GM21447 (cell line): ENCODE data around the gene KLHDC4.
"Not testable (repeated sequence)": the region's sequence is repeated elsewhere in the genome, so short reads cannot be mapped to it uniquely, and the experiment has no call there.

Source experiments
- ATAC-seq: cut with Tn5 transposase; IDR thresholded peaks from one replicate; pipeline ENCODE4 v1.9.1; 2021; ENCODE audit not compliant: unreplicated experiment

KLHDC4 gene

DNA sequence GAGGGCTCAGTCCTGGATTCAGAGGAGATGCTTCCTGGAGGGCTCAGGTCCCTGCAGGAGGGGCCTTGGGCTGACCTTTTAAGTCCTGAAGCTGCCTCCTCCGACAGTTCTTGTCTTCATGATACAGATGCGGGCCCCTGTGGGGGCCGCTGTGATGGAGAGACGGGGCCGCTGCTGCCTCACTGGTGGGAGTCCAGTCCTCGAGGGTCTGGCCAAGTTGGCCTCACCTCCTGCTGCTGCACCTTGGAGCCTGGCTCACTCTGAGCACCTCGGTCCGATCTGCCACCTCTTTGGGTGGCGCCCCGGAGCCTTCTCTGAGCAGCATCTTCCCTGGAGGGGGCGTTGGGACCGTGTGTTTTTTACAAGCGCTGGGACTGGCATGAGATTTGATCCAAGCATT is 79.1 kb downstream of the KLHDC4 start:
- ATAC-seq: no peak

DNA sequence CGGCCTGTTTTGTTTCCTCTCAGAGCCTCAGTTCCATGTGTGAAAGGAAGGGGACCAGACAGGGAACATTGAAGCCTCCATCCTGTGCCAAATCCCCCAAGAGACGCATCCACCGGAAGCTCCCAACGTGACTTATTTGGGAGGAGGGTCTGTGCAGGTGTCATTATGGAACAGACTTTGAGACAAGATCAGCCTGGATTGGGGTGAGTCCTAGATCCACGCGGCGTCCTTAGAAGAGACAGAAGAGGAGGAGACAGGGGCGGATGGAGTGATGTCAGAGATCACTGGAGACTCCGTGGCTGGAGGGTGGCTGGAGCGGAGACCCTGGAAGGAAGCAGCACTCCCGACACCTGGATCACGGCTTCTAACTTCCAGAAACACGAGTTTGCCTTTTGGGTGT is 80.0 kb downstream of the KLHDC4 start:
- ATAC-seq: no peak

DNA sequence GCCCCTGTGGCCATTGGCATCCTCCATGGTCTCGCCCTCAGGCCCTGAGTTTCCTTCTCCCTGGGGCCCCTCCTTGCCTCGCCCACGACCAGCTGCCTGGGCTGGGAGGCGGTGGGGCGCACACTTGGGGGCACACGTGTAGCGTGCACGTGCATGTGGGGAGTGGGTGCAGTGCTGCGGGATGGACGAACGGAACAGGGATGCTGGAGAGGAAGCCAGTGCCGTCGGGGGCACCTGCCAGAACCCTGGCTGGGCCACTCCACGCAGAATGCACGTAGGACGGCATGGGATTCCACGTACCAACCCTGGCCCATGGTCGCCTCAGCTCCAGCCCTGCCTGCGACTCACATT is 80.4 kb downstream of the KLHDC4 start:
- ATAC-seq: no peak

DNA sequence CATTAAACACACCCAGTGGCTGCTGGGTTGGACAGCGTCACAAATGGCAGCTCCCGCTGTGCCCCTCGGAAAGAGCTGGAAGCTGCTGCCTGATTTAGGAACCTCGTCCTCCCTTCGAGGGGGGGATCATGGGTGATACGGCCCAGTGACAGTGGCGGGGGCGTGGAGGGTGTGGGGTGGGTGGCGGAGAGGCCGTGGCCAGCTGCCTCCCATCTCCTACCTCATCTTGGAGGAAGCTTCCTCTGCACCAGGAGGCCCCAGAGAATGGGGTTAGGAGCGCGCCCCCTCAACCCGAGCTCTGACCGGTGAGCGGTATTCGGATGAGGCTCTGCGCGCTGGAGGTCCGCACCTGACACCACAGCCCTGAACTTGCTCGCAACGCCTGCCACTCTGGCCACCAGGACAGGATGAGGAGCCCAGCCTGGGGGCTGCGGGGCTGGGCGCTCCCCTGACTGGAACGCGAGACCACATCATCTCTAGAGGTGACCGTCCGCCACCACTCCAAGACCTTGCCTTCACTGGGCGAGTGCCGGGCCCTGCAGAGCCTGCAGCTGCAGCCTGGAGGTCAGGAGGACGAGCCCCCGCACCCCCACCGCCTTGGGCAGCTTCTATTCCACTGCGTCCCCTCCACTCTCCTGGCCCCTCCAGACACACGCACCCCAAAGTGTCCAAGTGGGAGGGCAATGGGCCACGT is 80.9 kb downstream of the KLHDC4 start:
- ATAC-seq: no peak

DNA sequence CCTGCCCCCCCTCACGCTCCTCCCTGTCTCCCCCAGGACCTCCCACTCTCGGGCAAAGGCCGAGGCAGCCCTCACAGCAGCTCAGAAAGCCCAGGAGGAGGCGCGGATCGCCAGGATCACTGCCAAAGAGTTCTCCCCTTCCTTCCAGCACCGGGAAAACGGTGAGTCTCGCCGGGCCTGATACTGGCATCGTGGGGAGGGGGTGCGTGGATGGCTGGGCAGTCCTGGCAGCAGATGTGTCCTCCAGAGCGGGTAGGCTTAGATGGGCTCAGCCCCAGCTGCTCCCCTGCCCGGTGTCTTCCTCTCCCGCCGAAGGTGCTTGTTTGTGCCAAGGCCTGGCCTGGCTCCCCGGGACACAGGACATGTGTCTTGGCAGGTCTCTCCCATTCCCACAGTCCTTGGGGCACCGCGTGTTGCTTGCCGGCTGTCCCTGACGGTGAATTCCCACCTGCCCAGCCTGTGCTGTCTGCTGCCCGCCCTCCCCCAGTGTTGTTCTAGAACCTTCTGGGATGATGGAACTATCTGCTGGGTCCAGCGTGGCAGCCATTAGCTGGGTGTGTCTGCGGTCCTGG is 81.6 kb downstream of the KLHDC4 start:
- ATAC-seq: no peak

DNA sequence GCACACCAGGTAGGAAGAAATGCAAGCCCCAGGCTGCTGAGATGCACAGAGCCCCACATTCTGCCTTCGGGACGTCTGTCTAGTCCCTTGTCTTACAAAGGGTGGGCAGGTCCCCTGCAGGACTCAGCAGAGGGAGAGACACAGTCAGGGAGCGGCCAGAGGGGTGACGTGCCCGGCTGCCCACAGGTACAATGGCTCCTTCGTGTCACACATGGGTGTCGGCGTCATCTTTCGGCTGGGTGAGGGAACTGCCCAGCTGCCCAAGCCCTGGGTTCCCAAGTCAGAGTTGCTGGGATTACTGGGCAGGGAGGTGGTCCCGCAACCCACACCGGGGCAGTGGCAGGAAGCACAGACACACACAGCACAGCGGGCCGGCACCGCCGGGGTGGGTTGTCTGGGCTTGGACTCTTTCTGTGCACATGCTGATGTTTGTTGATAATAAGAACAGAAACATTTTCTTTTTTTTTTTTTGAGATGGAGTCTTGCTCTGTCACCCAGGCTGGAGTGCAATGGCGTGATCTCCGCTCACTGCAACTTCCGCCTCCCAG is 82.9 kb downstream of the KLHDC4 start:
- ATAC-seq: no peak

DNA sequence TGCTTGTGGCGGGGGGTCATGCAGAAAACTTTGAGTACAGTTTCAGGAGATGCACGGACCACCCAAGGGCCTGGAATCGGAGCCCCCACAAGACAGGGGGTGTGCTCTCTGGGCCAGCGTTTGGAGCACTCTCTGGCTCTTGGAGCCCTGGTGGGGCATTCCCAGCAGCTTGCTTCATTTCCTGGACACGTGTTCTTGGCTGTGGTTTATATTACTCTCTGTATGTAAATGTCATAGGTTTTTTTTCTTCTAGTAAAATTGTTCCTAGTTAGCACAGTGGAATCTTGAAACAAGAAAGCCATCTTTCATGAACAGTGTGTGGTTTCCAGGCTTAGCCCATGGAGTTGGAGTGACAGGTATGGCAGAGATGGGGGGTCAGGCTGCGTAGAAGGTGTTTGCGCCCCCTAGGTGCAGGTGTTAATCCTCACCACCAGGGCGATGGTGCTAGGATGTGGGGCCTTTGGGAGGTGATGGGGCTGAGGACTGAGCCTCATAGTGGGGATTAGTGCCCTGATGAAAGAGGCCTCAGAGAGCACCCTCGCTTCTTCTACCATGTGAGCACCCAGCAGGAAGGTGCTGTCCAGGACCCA is 83.7 kb downstream of the KLHDC4 start:
- no peak for ATAC-seq

DNA sequence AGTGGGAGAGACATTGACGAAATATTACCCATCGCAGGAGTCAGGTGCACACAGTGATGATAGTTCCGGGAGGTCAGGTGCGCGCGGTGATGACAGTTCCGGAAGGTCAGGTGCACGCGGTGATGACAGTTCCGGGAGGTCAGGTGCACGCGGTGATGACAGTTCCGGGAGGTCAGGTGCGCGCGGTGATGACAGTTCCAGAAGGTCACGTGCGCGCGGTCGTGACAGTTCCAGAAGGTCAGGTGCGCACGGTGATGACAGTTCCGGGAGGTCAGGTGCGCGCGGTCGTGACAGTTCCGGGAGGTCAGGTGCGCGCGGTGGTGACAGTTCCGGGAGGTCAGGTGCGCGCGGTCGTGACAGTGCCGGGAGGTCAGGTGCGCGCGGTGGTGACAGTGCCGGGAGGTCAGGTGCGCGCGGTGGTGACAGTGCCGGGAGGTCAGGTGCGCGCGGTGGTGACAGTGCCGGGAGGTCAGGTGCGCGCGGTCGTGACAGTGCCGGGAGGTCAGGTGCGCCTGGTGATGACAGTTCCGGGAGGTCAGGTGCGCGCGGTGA is 84.7 kb downstream of the KLHDC4 start:
- ATAC-seq: not testable (repeated sequence)

DNA sequence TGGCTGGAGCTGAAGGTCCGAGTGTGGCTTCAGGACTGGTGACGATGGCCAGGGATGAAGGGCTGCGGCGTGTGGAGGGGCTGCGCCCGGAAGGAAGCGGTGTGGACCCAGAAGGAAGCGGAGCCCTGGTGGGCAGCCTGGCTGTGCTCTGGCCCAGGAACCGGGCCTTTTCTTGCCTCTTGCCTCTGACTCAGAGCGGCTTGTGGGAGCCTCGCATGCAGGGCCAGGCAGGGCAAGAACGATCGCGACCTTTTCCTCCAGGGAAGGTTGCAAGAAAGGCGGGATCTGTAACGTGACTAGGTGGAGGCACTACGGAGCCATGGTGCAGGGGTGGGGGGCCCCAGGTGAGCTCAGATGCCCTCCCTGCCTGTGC is 85.5 kb downstream of the KLHDC4 start:
- ATAC-seq: no peak

DNA sequence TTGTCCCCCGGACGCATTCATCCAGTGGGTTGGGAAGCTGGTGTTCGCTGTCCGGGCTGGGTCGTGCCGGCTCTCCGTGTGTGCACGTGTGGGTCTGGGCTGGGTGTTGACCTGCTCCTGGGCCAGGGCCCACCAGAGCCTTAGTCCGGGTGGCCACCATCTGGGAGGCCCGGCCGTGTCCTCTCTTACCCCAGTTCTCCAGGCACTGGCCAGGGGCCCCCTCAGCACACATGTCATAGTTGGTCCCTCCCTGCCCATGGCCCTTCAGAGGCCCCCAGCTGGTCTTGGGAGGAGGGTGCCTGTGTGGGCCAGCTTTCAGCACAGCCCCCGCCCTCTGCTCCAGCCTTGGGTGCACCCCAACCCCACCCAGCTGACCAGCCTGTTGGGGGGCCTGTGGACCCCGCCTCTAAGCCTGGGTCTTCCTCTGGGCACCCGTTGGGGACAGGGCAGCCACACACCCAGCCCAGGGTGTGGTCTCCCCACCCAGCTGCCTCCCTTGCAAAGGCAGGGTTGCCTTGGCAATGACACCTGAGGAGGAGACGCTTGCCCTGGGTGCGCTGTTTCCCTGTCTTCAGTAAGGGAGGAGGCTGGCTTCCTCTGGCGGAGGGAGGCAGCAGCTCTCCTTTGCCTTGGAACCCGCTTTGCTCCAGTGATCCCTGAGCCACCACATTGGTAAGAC is 86.1 kb downstream of the KLHDC4 start:
- ATAC-seq: no peak

DNA sequence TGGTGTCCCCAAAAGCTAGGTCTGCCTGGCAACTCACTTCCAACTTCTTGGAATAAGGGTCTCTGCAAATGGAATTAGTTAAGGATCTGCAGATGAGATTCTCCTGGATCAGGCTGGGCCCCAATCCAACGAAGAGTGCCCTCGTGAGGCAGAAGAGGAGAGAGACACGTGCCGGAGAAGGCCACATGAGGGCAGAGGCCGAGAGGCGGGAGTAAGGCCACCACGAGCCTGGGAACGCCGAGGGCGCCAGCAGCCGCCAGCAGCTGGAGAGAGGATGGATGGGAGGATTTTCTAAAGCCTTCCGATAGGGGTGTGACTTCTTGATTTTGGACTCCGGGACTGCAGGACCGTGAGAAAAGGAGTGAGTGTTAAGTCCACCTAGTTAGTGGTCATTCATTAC is 87.2 kb downstream of the KLHDC4 start:
- no peak for ATAC-seq

DNA sequence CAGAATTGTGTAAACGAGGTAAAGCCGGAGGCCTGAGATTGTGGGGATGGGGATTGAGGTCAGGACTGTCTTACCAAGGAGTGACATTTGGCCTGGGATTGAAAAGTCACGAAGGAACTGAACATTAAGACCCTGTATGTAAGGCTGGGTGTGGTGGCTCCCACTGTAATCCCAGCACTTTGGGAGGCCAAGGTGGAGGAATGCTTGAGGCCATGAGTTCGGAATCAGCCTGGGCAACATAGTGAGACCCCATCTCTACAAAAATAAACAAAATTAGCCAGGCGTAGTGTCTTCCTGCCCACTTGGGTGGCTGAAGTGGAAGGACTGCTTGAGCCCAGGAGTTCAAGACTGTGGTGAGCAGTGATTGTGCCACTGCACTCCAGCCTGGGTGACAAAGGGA is 88.0 kb downstream of the KLHDC4 start:
- ATAC-seq: no peak

DNA sequence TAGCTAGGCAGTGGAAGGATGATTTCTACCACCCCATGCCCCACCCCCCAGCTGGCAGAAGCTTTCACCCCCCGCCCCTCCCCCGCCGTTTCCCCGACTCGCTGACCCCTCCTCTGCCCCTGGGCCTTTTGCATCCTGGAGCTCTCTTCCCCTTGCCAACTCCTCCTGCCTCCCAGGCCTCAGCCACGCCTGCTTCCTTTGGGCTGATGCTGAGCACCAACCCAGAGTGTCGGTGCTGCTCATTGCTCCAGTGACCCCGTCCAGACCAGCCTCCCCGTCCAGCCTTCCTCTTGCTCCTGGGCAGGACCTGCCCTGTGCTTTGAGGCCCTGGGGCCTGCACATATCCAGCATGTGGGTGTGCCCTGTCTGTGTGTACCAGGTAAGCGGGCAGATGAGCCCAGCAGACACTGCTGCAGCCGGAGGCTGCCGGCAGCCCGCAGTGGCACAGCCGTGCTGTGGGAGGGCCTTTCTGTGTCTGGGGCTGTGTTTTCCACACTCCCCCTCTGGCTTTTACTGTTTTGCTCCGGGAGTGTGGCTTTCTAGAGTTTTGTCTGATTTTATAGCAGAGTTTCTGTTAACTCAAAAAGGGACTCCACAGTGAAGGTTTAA is 90.6 kb downstream of the KLHDC4 start:
- no peak for ATAC-seq

DNA sequence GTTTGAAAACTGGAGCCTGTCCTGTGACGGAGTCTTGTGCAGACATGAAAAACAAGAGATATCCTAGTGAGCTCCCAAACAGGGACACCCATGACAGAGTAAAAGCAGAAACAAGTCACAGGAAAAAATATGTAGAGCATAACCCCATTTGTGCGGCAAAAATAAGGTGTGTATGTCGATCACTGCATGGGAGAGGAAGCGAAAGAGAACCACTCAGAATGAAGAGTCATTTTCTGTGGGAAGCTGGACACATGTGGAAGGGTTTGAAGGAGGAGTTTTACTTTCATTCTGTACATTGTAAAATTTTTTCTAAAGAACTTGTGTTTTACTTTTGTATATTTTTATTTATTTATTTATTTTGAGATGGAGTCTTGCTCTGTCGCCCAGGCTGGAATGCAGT is 91.4 kb downstream of the KLHDC4 start:
- no peak for ATAC-seq

DNA sequence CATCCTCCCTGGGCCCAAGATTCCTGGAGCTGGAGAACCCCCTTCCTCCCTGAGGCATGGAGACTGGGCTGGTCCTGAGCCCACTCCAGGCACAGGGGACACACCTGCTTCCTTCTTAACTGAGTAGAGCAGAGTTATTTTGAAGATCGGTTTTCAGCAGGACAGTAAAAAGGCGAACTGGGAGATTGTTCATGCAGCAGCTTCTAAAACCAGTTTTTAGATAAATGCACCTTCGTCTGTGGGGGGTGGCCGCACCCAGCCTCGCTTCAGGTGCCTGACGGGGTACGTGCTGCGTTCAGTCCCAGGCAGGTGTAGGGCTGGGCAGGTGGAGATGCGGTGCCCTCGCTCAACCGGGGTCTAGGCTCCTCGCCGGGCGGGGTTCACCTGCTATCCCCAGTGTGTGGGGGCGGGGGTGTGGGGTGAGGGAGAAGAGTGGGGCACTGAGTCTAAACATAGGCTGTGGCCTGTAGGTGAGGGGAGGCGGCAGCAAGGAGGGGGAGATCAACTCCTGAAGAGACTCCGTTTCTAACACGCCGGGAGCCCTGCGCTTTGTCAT is 94.0 kb downstream of the KLHDC4 start:
- ATAC-seq: no peak

DNA sequence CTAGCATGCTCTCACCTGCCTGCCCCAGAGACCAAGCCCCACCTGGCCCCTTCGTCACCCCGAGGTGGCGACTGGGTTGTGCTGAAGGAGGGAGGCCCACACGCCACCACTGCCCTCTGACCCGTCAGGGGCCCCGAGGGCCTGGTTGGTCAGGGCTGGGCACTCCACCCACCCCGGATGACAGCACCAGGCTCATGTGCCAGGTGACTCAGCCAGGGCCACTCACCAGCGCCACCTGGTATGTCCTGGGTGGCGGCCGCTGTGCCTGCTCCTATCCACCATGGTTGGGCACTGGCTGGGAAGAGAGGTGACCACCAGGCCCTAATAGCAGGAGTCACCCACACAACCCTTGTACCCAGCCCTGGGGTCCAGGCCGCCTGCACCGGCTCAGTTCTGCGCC is 94.6 kb downstream of the KLHDC4 start:
- no peak for ATAC-seq

DNA sequence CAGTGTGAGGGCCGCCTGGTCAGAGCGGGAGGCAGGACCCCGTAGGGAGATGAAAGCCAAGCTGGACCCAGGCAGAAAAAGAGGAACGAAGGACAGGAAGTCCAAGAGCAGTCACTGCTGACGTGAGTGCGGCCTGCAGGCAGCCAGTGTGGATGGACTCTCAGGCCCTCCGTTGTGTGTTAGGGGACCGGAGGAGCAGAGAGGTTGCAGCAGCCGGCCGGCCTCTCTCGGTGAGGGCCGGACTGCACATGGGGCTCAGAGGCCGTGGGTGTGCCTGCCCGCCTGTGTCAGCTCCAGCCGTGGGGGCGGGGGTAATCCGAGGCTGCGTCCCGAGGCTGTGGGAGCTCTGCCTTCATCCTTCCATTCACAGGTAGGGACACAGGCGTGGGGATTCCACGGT is 96.1 kb downstream of the KLHDC4 start:
- no peak for ATAC-seq

DNA sequence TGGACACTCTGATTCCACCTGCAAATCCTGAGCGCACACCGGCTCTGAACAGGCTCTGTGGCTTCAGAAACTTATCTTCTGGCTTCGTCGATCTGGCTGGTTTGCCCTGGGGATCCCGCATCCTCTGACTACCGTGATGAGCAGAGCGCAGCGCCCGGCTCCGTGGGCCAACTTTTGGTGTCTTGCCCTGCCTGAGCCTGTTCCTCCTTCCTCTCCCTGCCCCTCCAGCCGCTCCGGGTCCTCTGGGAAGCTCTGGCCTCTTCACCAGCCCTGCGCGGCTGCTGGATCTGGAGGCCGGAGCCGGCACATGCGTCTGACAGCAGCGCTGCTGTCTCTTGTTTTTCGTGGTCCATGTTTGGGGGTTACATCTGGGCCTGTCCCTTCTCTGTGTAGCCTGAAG is 97.8 kb downstream of the KLHDC4 start:
- no peak for ATAC-seq

DNA sequence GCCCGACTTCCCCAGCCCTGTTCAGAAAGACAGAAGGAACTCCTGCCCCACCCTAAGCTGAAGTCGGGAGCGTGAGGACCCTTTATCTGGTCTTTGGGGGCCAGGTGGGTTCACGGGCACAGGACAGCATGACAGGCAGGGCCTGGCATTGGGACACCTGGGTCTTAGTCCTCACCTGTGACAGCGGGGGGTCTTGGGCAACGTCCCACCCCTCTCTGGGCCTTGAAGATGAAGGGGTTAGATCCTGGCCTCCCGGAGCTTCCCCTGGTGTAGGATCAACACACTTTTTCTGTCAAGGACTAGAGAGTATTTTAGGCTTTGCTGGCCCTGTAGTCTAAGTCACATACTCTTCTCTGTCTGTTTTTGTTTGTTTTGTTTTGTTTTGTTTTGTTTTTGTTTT is 98.3 kb downstream of the KLHDC4 start:
- no peak for ATAC-seq

DNA sequence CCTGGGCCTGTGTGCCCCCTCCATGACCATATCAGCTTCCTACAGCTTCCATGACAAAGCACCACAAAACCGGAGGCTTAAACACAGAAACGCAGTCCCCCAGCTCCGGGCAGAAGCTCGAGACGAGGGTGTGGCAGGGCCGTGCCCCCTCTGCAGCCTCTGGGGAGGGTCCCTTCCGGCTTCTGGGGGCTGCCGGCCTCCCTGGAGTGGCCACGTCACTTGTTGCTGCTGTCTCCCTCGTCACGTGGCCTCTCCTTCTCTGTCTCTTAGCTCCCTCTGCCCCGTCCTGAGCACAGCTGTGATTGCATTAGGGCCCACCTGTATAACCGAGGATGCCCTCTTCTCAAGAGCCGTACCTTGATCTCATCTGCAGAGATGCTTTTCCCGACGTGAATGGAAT is 98.9 kb downstream of the KLHDC4 start:
- ATAC-seq: no peak

DNA sequence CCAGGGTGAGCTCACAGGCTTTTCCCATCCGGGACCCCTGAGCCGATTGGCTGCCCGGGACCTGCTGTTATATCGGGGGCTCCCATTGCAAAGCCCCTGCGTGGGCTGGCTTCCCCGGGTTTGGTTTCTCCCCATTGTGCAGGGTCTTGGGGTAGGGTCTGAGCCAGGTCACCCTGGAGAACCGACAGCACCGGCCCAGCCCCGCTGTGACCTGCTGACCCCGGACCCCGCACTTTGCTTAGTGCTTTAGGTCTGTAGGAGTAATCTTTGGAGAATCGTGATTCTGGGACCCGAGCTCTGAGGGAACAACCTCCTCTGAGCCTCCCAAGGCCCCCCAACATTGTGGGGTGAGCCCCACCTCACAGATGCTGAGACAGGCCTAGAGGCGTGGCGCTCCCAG is 100.6 kb downstream of the KLHDC4 start:
- ATAC-seq: no peak
